Glutamatergic neuron (in vitro differentiated cells): ENCODE data around the gene PRKAR1B. TPM values are rescaled to one million over a fixed set of nuclear protein-coding genes. Genes with fewer than 3 reads are reported as not detected.

Source experiments
- DNase-seq: peaks from one replicate; pipeline ENCODE4 v3.0.0; 2022
- H3K27ac Mint-ChIP-seq: one replicate; pipeline ENCODE4 v1.8.0; 2020; ENCODE audit warnings: mild to moderate bottlenecking, mixed read lengths, inconsistent platforms; ENCODE audit not compliant: unreplicated experiment
- H3K27me3 Mint-ChIP-seq: one replicate; pipeline ENCODE4 v1.8.0; 2020; ENCODE audit warnings: mild to moderate bottlenecking, moderate library complexity, mixed read lengths, inconsistent platforms; ENCODE audit not compliant: unreplicated experiment
- H3K36me3 Mint-ChIP-seq: one replicate; pipeline ENCODE4 v1.8.0; 2020; ENCODE audit warnings: mild to moderate bottlenecking, mixed read lengths, inconsistent platforms; ENCODE audit not compliant: unreplicated experiment
- H3K4me1 Mint-ChIP-seq: one replicate; pipeline ENCODE4 v1.8.0; 2020; ENCODE audit warnings: mild to moderate bottlenecking, low read depth, mixed read lengths, inconsistent platforms; ENCODE audit not compliant: unreplicated experiment
- H3K4me3 Mint-ChIP-seq: one replicate; pipeline ENCODE4 v1.8.0; 2020; ENCODE audit warnings: mild to moderate bottlenecking, mixed read lengths, inconsistent platforms; ENCODE audit not compliant: unreplicated experiment
- H3K9me3 Mint-ChIP-seq: one replicate; pipeline ENCODE4 v1.8.0; 2020; ENCODE audit warnings: mild to moderate bottlenecking, moderate library complexity, mixed read lengths, inconsistent platforms; ENCODE audit not compliant: unreplicated experiment
- CTCF ChIP-seq: fragments of 200-600 bp; sonication (generic); IDR thresholded peaks from one replicate; pipeline ENCODE4 v1.5.0; 2021; ENCODE audit not compliant: partially characterized antibody, unreplicated experiment
- total RNA-seq: library from RNA; stranded (reverse); fragmentation: NEBNext Ultra II Directional; extraction: Animal tissue kit (Norgen Biotek cat#: 25700); gene quantifications from one replicate; pipeline ENCODE4 v1.2.1, GENCODE V29; 2021; ENCODE audit not compliant: unreplicated experiment

The PRKAR1B gene
- total RNA-seq, 1 donor from 2014 or later: 12.8 TPM

DNA sequence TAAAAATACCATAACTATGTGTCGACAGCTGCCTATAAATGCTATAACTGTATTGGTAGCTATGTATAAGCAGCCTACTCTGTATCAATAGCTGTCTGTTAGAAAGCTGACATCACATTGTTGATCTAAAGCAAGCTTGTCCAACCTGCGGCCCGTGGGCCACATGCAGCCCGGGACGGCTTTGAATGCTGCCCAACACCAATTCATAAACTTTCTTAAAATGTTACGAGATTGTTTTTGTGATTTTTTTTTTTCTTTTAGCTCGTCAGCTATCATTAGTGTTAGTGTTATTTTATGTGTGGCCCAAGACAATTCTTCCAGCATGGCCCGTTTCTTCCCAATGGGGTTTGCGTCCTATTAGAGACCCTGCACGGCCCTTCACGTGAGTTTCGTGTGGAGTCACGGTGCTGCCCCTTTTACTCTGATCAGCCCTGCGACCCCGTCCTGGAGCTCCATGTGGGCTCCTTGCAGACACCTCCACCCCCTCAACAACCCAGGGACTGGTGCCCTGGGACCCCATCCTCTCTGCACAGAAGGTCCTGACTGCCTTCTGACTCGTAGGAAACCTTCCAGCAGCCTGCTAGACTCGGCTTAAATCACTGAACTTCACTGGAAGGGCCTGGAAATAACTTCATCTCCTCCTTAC, 4.5 kb upstream of the PRKAR1B start:
- Mint-ChIP-seq H3K4me1 (peaks cover 17% of the 10 kb centered on the region), H3K27ac (no peak overlapping the region), H3K27me3 (peaks cover 6% of the 10 kb centered on the region), H3K36me3 (no peaks in the 10 kb centered on the region), H3K4me3 (peak overlapping the region; percentile 25), H3K9me3 (peaks cover 2% of the 10 kb centered on the region)
- no peak for TF ChIP-seq CTCF
- DNase-seq: no peak

- no peak for TF ChIP-seq CTCF
- Mint-ChIP-seq H3K4me1 (peaks cover 19% of the 10 kb centered on the region), H3K27me3 (peaks cover 6% of the 10 kb centered on the region), H3K27ac (peak overlapping the region; percentile 43), H3K4me3 (no peak overlapping the region), H3K9me3 (peaks cover 5% of the 10 kb centered on the region), H3K36me3 (no peaks in the 10 kb centered on the region)
- no peak for DNase-seq
Observed at GRCh38 chr7:730501-731439, 3.7 kb upstream of the PRKAR1B start.

DNA sequence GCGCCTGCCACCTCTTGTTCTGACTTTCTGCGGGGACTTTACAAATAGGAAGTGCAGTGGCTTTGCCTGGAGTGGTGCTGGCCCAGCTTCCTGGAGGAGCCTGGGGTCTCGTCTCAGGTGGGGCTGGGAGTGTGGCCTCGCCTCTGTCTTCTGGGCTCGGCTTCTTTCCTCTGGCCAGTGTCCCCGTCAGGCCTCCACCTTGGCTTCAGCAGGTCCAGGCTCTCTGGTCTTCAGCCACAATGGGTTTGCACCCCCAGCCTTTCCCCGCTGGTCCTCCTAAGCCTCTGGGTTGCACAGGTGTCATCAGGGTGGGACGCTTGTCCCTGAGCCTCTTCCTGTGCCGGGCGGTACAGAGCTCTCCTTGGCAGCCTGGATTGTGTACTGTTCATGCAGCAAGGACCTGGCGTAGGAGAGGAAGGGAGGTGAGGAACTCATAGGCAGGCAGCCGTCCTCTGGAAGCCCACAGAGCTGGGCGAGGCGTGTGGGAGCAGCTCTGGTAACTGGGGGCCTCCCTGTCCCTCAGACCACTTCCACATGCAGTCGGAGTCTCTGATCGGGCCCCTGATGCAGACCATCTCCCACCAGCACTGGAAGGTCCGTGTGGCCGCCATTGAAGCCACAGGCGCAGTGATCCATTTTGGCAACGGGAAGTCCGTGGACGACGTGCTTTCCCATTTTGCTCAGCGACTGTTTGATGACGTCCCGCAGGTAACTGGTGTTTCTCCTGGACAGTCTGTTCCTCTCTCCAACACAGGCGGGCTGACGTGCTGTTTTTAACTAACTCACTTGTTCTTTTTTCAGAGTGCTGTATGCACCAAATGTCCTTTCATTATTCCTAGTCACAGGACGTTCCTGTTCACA, 2.3 kb upstream of the PRKAR1B start:
- no peak for TF ChIP-seq CTCF
- Mint-ChIP-seq H3K27ac (no peak overlapping the region), H3K36me3 (peaks cover 2% of the 10 kb centered on the region), H3K27me3 (peaks cover 9% of the 10 kb centered on the region), H3K9me3 (peaks cover 9% of the 10 kb centered on the region), H3K4me1 (peaks cover 19% of the 10 kb centered on the region), H3K4me3 (no peak overlapping the region)
- DNase-seq: no peak

DNA sequence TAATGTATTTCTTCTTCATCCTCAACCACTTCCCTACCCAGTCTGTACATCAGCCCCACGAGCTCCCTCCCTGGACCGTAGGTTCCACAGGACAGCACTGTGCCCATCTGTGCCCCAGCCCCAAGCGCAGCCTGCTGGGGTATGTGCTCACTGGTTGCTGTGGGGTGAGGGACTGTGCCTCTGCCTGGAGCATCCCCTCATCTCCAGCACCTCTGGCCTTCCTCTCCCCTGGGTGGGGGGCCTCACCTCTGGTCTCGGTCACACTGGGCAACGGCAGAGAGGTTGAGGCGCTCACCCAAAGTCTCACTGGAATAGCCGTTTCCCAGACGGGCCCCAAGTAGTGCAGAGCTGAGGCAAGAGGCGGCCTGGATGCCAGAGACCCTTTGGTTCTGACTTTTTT, 1.5 kb upstream of the PRKAR1B start:
- Mint-ChIP-seq H3K36me3 (peaks cover 9% of the 10 kb centered on the region), H3K4me1 (peaks cover 19% of the 10 kb centered on the region), H3K9me3 (peaks cover 9% of the 10 kb centered on the region), H3K27me3 (peaks cover 10% of the 10 kb centered on the region), H3K27ac (no peak overlapping the region), H3K4me3 (peak overlapping the region; percentile 85)
- TF ChIP-seq CTCF: no peak
- no peak for DNase-seq
